Transverse colon (tissue), 4 donors: ENCODE results near the gene VSTM4. TPM values are rescaled to one million over a fixed set of nuclear protein-coding genes. Genes with fewer than 3 reads are reported as not detected.

Experiments used
- DNase-seq: peaks from one replicate; pipeline ENCODE4 v3.0.0-alpha.2; 2019
- H3K27ac ChIP-seq, 4 donors: fragments of 200-600 bp; sonication (generic); 2 replicates each; pipeline ENCODE4 v1.5.1; 2016 to 2018; ENCODE audit warnings: inconsistent platforms in 4 of 4
- H3K27me3 ChIP-seq: fragments of 200-600 bp; sonication (generic); 2 replicates; pipeline ENCODE4 v1.5.1; 2017; ENCODE audit warnings: inconsistent platforms
- H3K36me3 ChIP-seq, 4 donors: fragments of 200-600 bp; sonication (generic); 2 replicates each; pipeline ENCODE4 v1.5.1; 2017 to 2019; ENCODE audit warnings: inconsistent platforms in 4 of 4
- H3K4me1 ChIP-seq, 4 donors: fragments of 200-600 bp; sonication (generic); 2 replicates each; pipeline ENCODE4 v1.5.1; 2017 to 2020; ENCODE audit warnings: inconsistent platforms in 4 of 4
- H3K4me3 ChIP-seq, 4 donors: fragments of 200-600 bp; sonication (generic); 1 replicate in 1 of 4; 2 replicates in 3 of 4; pipeline versions ENCODE4 v1.5.1 to v1.6.1; 2017 to 2019; ENCODE audit warnings: inconsistent platforms in 4 of 4
- H3K9me3 ChIP-seq, 2 donors: fragments of 200-600 bp; sonication (generic); 2 replicates each; pipeline ENCODE4 v1.5.1; 2017 to 2019; ENCODE audit warnings: inconsistent platforms in 2 of 2
- CTCF ChIP-seq, 5 experiments: fragments of 200-600 bp in 3 of 5; fragments of 450-650 bp in 2 of 5; sonication (generic) in 3 of 5; IDR thresholded peaks; 1 replicate in 2 of 5; 2 replicates in 3 of 5; pipeline ENCODE4 v1.5.1; 2016 to 2017; ENCODE audit warnings: antibody characterized with exemption in 5 of 5, inconsistent platforms in 3 of 5, mild to moderate bottlenecking in 2 of 5, moderate library complexity in 1 of 5
- EP300 ChIP-seq: sonication (generic); formaldehyde crosslinking; IDR thresholded peaks from one replicate; pipeline ENCODE4 v1.6.1; 2017; ENCODE audit warnings: antibody characterized with exemption, low read depth
- POLR2A ChIP-seq: fragments of 450-650 bp; IDR thresholded peaks from one replicate; pipeline ENCODE4 v1.6.1; 2016; ENCODE audit warnings: antibody characterized with exemption, mild to moderate bottlenecking, moderate library complexity
- POLR2AphosphoS5 ChIP-seq, 3 donors: sonication (generic); formaldehyde crosslinking; IDR thresholded peaks; one replicate each; pipeline ENCODE4 v1.6.1; 2016; ENCODE audit warnings: antibody characterized with exemption in 3 of 3
- WGBS, 2 donors: methylation state at CpG; one replicate each; pipeline ENCODE4 v1.1.5; 2018; ENCODE audit warnings: low coverage in 1 of 2; 5-methylcytosine and 5-hydroxymethylcytosine counted together
- in situ Hi-C, 4 donors: fragments of 200-750 bp; cut with MboI; loops; one replicate each; pipeline versions ENCODE4 v1.15.0 to v1.15.1; 2017; ENCODE audit warnings: low sequenced_read_pairs in 3 of 4, low pct_ligation_motif_present in 1 of 4, low pct_unique_long_range_greater_than_20kb in 1 of 4
- intact Hi-C: fragments of 100-400 bp; cut with DNase I; formaldehyde crosslinking; loops from one replicate; pipeline ENCODE4 v1.15.1; 2023; ENCODE audit warnings: low total_unique reads
- total RNA-seq, 4 donors: library from RNA; depleted of rRNA; stranded (reverse); fragments of >200 nt; gene quantifications; one replicate each; pipeline ENCODE4 v1.1.0, GENCODE V29; 2016

The VSTM4 gene
- total RNA-seq, 4 donors from 2014 or later = 2.2 to 6.0 (median 3.9) TPM

GRCh38 chr10:49151481-49151880 is 36.2 kb upstream of the VSTM4 start:
- in situ Hi-C loops (loop anchor here (25.0 kb wide), 2 partner anchors 264 to 489 kb away; no protein-coding TSS in a partner anchor), intact Hi-C loops (no loop called here)
- no peak for TF ChIP-seq POLR2A
- TF ChIP-seq CTCF (IDR thresholded peaks at IDR 0.05) = no peak
- TF ChIP-seq EP300 = no peak
- no peak for TF ChIP-seq POLR2AphosphoS5 (IDR thresholded peaks at IDR 0.05)
- H3K4me1 ChIP-seq = no peaks in the 10 kb centered on the region
- DNase-seq = no peak
- 63 to 74% methylated on average over 1 of the region's 1 CpG for whole genome bisulfite sequencing, 2 donors
- H3K36me3 ChIP-seq = no peaks in the 10 kb centered on the region
- H3K27me3 ChIP-seq = no peaks in the 10 kb centered on the region
- H3K4me3 ChIP-seq = no peak overlapping the region
- H3K9me3 ChIP-seq = no peaks in the 10 kb centered on the region
- no peak overlapping the region for H3K27ac ChIP-seq

DNA sequence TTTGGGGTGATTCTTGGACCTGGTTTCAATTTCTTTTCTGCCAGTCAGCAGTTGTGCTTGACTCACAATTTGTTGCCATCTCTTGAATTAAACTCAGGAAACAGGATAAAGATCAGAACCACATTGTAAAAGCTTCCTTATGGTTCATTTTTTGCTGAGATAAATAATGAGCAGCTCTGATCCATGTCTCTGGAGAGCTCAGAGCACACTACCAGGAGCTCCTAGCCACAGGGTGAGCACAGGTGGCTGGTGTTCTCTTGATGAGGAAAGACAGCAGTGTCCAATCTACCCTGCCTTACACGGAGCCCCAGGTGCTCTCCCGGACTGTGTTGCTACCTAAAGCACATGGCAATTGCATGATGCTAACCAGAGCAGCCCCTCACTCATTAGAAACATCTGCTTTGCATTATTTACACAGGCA is 35.7 kb upstream of the VSTM4 start:
- H3K36me3 ChIP-seq = no peaks in the 10 kb centered on the region
- TF ChIP-seq CTCF (IDR thresholded peaks at IDR 0.05) (no peak), POLR2AphosphoS5 (IDR thresholded peaks at IDR 0.05) (no peak), EP300 (no peak), POLR2A (no peak)
- intact Hi-C loops (no loop called here), in situ Hi-C loops (loop anchor here (25.0 kb wide), 2 partner anchors 264 to 489 kb away; no protein-coding TSS in a partner anchor)
- 55% methylated on average over 2 of the region's 2 CpGs; no CpG with 5 or more reads in 1 of the 2 donors for WGBS, 2 donors
- H3K27me3 ChIP-seq = no peaks in the 10 kb centered on the region
- H3K27ac ChIP-seq = no peak overlapping the region
- H3K9me3 ChIP-seq = no peaks in the 10 kb centered on the region
- H3K4me1 ChIP-seq = no peaks in the 10 kb centered on the region
- H3K4me3 ChIP-seq = no peak overlapping the region
- DNase-seq = no peak

DNA sequence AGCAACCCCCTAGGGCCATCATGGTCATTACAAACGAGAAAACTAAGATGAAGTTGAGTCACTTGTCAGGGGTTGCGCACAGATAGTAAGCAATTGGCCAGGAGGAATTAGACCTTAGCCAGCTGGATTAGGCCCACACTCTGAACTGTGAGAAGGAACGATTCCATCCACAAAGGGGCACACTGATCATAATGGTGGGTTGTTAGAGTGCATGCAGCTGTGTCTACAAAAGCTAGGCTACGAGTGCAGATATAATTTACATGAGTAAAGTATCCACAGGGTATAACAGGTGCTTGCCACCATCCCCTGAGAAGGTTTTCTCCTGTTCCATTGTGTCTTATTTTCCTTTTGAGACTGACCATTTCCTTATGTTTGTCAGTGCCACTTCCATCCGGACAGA is 35.1 kb upstream of the VSTM4 start:
- intact Hi-C loops = no loop called here
- in situ Hi-C loops = loop anchor here (25.0 kb wide), 2 partner anchors 263 to 488 kb away; no protein-coding TSS in a partner anchor
- Histone ChIP-seq H3K9me3 (no peaks in the 10 kb centered on the region), H3K4me3 (no peak overlapping the region), H3K27ac (no peak overlapping the region), H3K27me3 (no peaks in the 10 kb centered on the region), H3K4me1 (no peaks in the 10 kb centered on the region), H3K36me3 (no peaks in the 10 kb centered on the region)
- no peak for DNase-seq
- WGBS, 2 donors = 61 to 76% methylated on average over 3 to 5 of the region's 5 CpGs
- no peak for TF ChIP-seq POLR2AphosphoS5 (IDR thresholded peaks at IDR 0.05)
- TF ChIP-seq POLR2A = no peak
- TF ChIP-seq EP300 = no peak
- no peak for TF ChIP-seq CTCF (IDR thresholded peaks at IDR 0.05)

GRCh38 chr10:49149881-49150280 is 34.6 kb upstream of the VSTM4 start:
- intact Hi-C loops = no loop called here
- Histone ChIP-seq H3K27me3 (no peaks in the 10 kb centered on the region), H3K27ac (no peak overlapping the region), H3K4me3 (no peak overlapping the region), H3K4me1 (no peaks in the 10 kb centered on the region), H3K9me3 (no peaks in the 10 kb centered on the region), H3K36me3 (no peaks in the 10 kb centered on the region)
- 87 to 88% methylated on average over 3 of the region's 3 CpGs for WGBS, 2 donors
- TF ChIP-seq CTCF (IDR thresholded peaks at IDR 0.05) (no peak), EP300 (no peak), POLR2A (no peak), POLR2AphosphoS5 (IDR thresholded peaks at IDR 0.05) (no peak)
- no peak for DNase-seq
- in situ Hi-C loops = loop anchor here (25.0 kb wide), 2 partner anchors 263 to 488 kb away; no protein-coding TSS in a partner anchor
